Sigmoid colon (tissue), 7 donors: ENCODE data around the gene AHSP. TPM values are rescaled to one million over a fixed set of nuclear protein-coding genes. Genes with fewer than 3 reads are reported as not detected.
A peak's percentile ranks its signal among the peaks of the same experiment; 100 is the strongest.

ENCODE experiments used
- DNase-seq: peaks from one replicate; pipeline ENCODE4 v3.0.0-alpha.2; 2019
- H3K27ac ChIP-seq, 4 donors: fragments of 200-600 bp; sonication (generic); one replicate each; pipeline ENCODE4 v1.5.1; 2016 to 2019; ENCODE audit warnings: mild to moderate bottlenecking in 1 of 4
- H3K27me3 ChIP-seq, 3 donors: fragments of 200-600 bp; sonication (generic); one replicate each; pipeline ENCODE4 v1.5.1; 2019; ENCODE audit warnings: mild to moderate bottlenecking in 1 of 3
- H3K36me3 ChIP-seq, 4 donors: fragments of 200-600 bp; sonication (generic); one replicate each; pipeline ENCODE4 v1.5.1; 2016 to 2019
- H3K4me1 ChIP-seq, 4 donors: fragments of 200-600 bp; sonication (generic); one replicate each; pipeline ENCODE4 v1.5.1; 2017 to 2019
- H3K4me3 ChIP-seq, 4 donors: fragments of 200-600 bp; sonication (generic); one replicate each; pipeline ENCODE4 v1.5.1; 2017 to 2019; ENCODE audit warnings: mild to moderate bottlenecking in 2 of 4, moderate library complexity in 1 of 4
- H3K9me3 ChIP-seq, 4 donors: fragments of 200-600 bp in 3 of 4; sonication (generic) in 3 of 4; one replicate each; pipeline versions ENCODE4 v1.5.1 to v1.6.1; 2013 to 2019
- CTCF ChIP-seq, 4 experiments: fragments of 450-650 bp in 3 of 4; fragments of 200-600 bp in 1 of 4; IDR thresholded peaks; one replicate each; pipeline ENCODE4 v1.5.1; 2016 to 2019; ENCODE audit warnings: antibody characterized with exemption in 4 of 4, mild to moderate bottlenecking in 3 of 4, moderate library complexity in 2 of 4
- EP300 ChIP-seq, 4 donors: sonication (generic); formaldehyde crosslinking; IDR thresholded peaks; one replicate each; pipeline ENCODE4 v1.6.1; 2017; ENCODE audit warnings: antibody characterized with exemption in 4 of 4
- POLR2A ChIP-seq, 2 donors: fragments of 450-650 bp; IDR thresholded peaks; one replicate each; pipeline ENCODE4 v1.6.1; 2016; ENCODE audit warnings: antibody characterized with exemption in 2 of 2, mild to moderate bottlenecking in 2 of 2, moderate library complexity in 2 of 2
- POLR2AphosphoS5 ChIP-seq, 4 donors: sonication (generic); formaldehyde crosslinking; IDR thresholded peaks; one replicate each; pipeline ENCODE4 v1.6.1; 2017; ENCODE audit warnings: antibody characterized with exemption in 4 of 4
- WGBS, 2 donors: extraction: QIAGEN DNeasy Blood & Tissue Kit; methylation state at CpG; one replicate each; pipeline ENCODE4 v1.1.7; 2013; 5-methylcytosine and 5-hydroxymethylcytosine counted together
- intact Hi-C: fragments of 100-400 bp; cut with DNase I; formaldehyde crosslinking; loops from one replicate; pipeline ENCODE4 v1.15.1; 2023
- polyA plus RNA-seq, 3 donors: library from polyadenylated mRNA; stranded (reverse); fragments of 200-250 nt; gene quantifications; one replicate each; pipeline ENCODE4 v1.2.3, GENCODE V29; 2013
- total RNA-seq, 4 donors: library from RNA; depleted of rRNA; stranded (reverse); fragments of >200 nt; gene quantifications; one replicate each; pipeline ENCODE4 v1.1.0, GENCODE V29; 2016
- donor health status: healthy with polysubstance abuse.
- donor health status: Bipolar disorder and iron deficiency.
- donor health status: healthy.

The AHSP gene
- total and polyA plus RNA-seq, 7 donors: not detected

GRCh38 chr16:31487071-31487719 is 40.5 kb upstream of the AHSP start:
- peak overlapping the region; percentile 23 to 54 (median 45) for H3K4me3 ChIP-seq
- peaks cover 23 to 41% (median 33%) of the 10 kb centered on the region in 3 donors for H3K27me3 ChIP-seq
- no peak overlapping the region for H3K27ac ChIP-seq
- intact Hi-C loops: no loop called here
- peaks cover 4 to 20% (median 6%) of the 10 kb centered on the region in 4 donors for H3K36me3 ChIP-seq
- H3K4me1 ChIP-seq: peaks cover 0 to 24% (median 21%) of the 10 kb centered on the region in 4 donors
- H3K9me3 ChIP-seq: peaks cover 0 to 3% (median 0%) of the 10 kb centered on the region in 4 donors
- no peak for DNase-seq
- TF ChIP-seq EP300 (IDR thresholded peaks at IDR 0.05) (no peak), POLR2A (IDR thresholded peaks at IDR 0.05) (no peak), POLR2AphosphoS5 (IDR thresholded peaks at IDR 0.05) (no peak), CTCF (IDR thresholded peaks at IDR 0.05) (no peak)
- 3 to 6% methylated on average over 48 of the region's 48 CpGs for WGBS, 2 donors

- Histone ChIP-seq H3K9me3 (peaks cover 0 to 3% (median 0%) of the 10 kb centered on the region in 4 donors), H3K4me1 (peaks cover 0 to 24% (median 21%) of the 10 kb centered on the region in 4 donors), H3K36me3 (peaks cover 10 to 27% (median 13%) of the 10 kb centered on the region in 4 donors), H3K27ac (no peak overlapping the region), H3K4me3 (peak overlapping the region; percentile 23 to 54 (median 45)), H3K27me3 (peaks cover 23 to 41% (median 33%) of the 10 kb centered on the region in 3 donors)
- TF ChIP-seq EP300 (IDR thresholded peaks at IDR 0.05) (no peak), CTCF (IDR thresholded peaks at IDR 0.05) (no peak), POLR2A (IDR thresholded peaks at IDR 0.05) (no peak), POLR2AphosphoS5 (IDR thresholded peaks at IDR 0.05) (no peak)
- intact Hi-C loops: no loop called here
- no peak for DNase-seq
- WGBS, 2 donors: 1% methylated on average over 60 of the region's 60 CpGs
Observed at GRCh38 chr16:31487720-31488467, 39.8 kb upstream of the AHSP start.

GRCh38 chr16:31488468-31489297 is 39.0 kb upstream of the AHSP start:
- H3K9me3 ChIP-seq: peaks cover 0 to 3% (median 0%) of the 10 kb centered on the region in 4 donors
- H3K4me1 ChIP-seq: peaks cover 0 to 24% (median 21%) of the 10 kb centered on the region in 4 donors
- DNase-seq: no peak
- H3K27ac ChIP-seq: no peak overlapping the region
- TF ChIP-seq CTCF (IDR thresholded peaks at IDR 0.05): no peak
- TF ChIP-seq POLR2AphosphoS5 (IDR thresholded peaks at IDR 0.05): peak in 1 of 4 donors; percentile 28
- peak overlapping the region; percentile 23 to 54 (median 45) for H3K4me3 ChIP-seq
- intact Hi-C loops: no loop called here
- H3K36me3 ChIP-seq: peaks cover 18 to 35% (median 21%) of the 10 kb centered on the region in 4 donors
- 57 to 69% methylated on average over 77 of the region's 77 CpGs for WGBS, 2 donors
- H3K27me3 ChIP-seq: peaks cover 23 to 41% (median 33%) of the 10 kb centered on the region in 3 donors

- Histone ChIP-seq H3K4me3 (no peak overlapping the region), H3K36me3 (peaks cover 21 to 40% (median 24%) of the 10 kb centered on the region in 4 donors), H3K4me1 (peaks cover 0 to 24% (median 21%) of the 10 kb centered on the region in 4 donors), H3K27me3 (peaks cover 23 to 41% (median 33%) of the 10 kb centered on the region in 3 donors), H3K9me3 (peaks cover 0 to 3% (median 0%) of the 10 kb centered on the region in 4 donors), H3K27ac (no peak overlapping the region)
- 76 to 86% methylated on average over 7 of the region's 7 CpGs for WGBS, 2 donors
- intact Hi-C loops: no loop called here
- no peak for DNase-seq
- TF ChIP-seq POLR2A (IDR thresholded peaks at IDR 0.05) (no peak), CTCF (IDR thresholded peaks at IDR 0.05) (no peak), POLR2AphosphoS5 (IDR thresholded peaks at IDR 0.05) (no peak), EP300 (IDR thresholded peaks at IDR 0.05) (no peak)
Observed at GRCh38 chr16:31489298-31489564, 38.5 kb upstream of the AHSP start.
